ENCODE data around the gene FMN1. TPM values are rescaled to one million over a fixed set of nuclear protein-coding genes. Genes with fewer than 3 reads are reported as not detected.

Gene FMN1
- total RNA-seq, 1 experiment from 2014 or later = 25.8 TPM

GRCh38 chr15:33026614-33027013, 167.9 kb downstream of the FMN1 start:
- H3K27me3 ChIP-seq (ENCODE audit: insufficient read depth, low read depth) = no peaks in the 10 kb centered on the region
- H3F3A ChIP-seq (ENCODE audit: insufficient read depth, low read depth) = peaks cover 11% of the 10 kb centered on the region
- H3K4me3 ChIP-seq = no peak overlapping the region
- BruUV-seq (replicated peaks) = no TSS peak
- H3K36me3 ChIP-seq (ENCODE audit: low read depth) = no peaks in the 10 kb centered on the region
- no peak overlapping the region for H2AFZ ChIP-seq
- TF ChIP-seq EZH2 (IDR thresholded peaks at IDR 0.05; ENCODE audit: low read depth) (no peak), CTCF (conservative IDR thresholded peaks at IDR 0.05) (no peak)
- no peak overlapping the region for H3K4me2 ChIP-seq
- CTCF ChIA-PET = interaction anchor here (0.6 kb wide), 1 partner anchor 52 kb away, joined by 3 read pairs; no protein-coding TSS in a partner anchor
- H3K27ac ChIP-seq = no peak overlapping the region
- H3K4me1 ChIP-seq (replicated peaks; ENCODE audit: insufficient read depth) = peaks cover 13% of the 10 kb centered on the region
- H3K79me2 ChIP-seq (ENCODE audit: low read depth) = 0 out of 2 replicates have a peak, but pooled peaks cover 4% of the 10 kb centered on the region
- POLR2A ChIA-PET (ENCODE audit: unreplicated experiment) = no interaction called here
- H3K9me2 ChIP-seq (ENCODE audit: insufficient read depth) = no peaks in the 10 kb centered on the region
- no peak for DNase-seq
- no peaks in the 10 kb centered on the region for H3K9me3 ChIP-seq (ENCODE audit: insufficient read depth, low read depth)
- H4K20me1 ChIP-seq (ENCODE audit: insufficient read depth) = no peaks in the 10 kb centered on the region; the same call in 1 of the 2 replicates
- intact Hi-C loops (cut with micrococcal nuclease; ENCODE audit: unreplicated experiment) = no loop called here

- TF ChIP-seq CTCF (conservative IDR thresholded peaks at IDR 0.05) (no peak), EZH2 (IDR thresholded peaks at IDR 0.05; ENCODE audit: low read depth) (no peak)
- no TSS peak for BruUV-seq (replicated peaks)
- peak; percentile 54 to 56 for DNase-seq
- no peak overlapping the region for H2AFZ ChIP-seq
- H3K27ac ChIP-seq = peak overlapping the region; percentile 43
- peaks cover 11% of the 10 kb centered on the region for H3F3A ChIP-seq (ENCODE audit: insufficient read depth, low read depth)
- H3K4me1 ChIP-seq (replicated peaks; ENCODE audit: insufficient read depth) = peaks cover 13% of the 10 kb centered on the region
- CTCF ChIA-PET = interaction anchor here (0.7 to 1.4 kb wide), 5 partner anchors 9 to 110 kb away, joined by 3 to 19 read pairs (median 5); no protein-coding TSS in a partner anchor
- H3K4me2 ChIP-seq = peak overlapping the region; percentile 34
- 0 out of 2 replicates have a peak, but pooled peaks cover 4% of the 10 kb centered on the region for H3K79me2 ChIP-seq (ENCODE audit: low read depth)
- no peaks in the 10 kb centered on the region for H3K9me2 ChIP-seq (ENCODE audit: insufficient read depth)
- H3K4me3 ChIP-seq = no peak overlapping the region
- H3K9me3 ChIP-seq (ENCODE audit: insufficient read depth, low read depth) = no peaks in the 10 kb centered on the region
- POLR2A ChIA-PET (ENCODE audit: unreplicated experiment) = interaction anchor here (0.6 kb wide), 1 partner anchor 64 kb away, joined by 3 read pairs; no protein-coding TSS in a partner anchor
- no peaks in the 10 kb centered on the region; the same call in 1 of the 2 replicates for H4K20me1 ChIP-seq (ENCODE audit: insufficient read depth)
- intact Hi-C loops (cut with micrococcal nuclease; ENCODE audit: unreplicated experiment) = loop anchor here (1.0 kb wide), 3 partner anchors 46 to 110 kb away; no protein-coding TSS in a partner anchor
- H3K36me3 ChIP-seq (ENCODE audit: low read depth) = no peaks in the 10 kb centered on the region
- H3K27me3 ChIP-seq (ENCODE audit: insufficient read depth, low read depth) = no peaks in the 10 kb centered on the region
These were observed 171.9 kb downstream of the FMN1 start for GRCh38 chr15:33022629-33023028.

- no peaks in the 10 kb centered on the region for H3K36me3 ChIP-seq (ENCODE audit: low read depth)
- H3F3A ChIP-seq (ENCODE audit: insufficient read depth, low read depth) = peaks cover 11% of the 10 kb centered on the region
- POLR2A ChIA-PET (ENCODE audit: unreplicated experiment) = interaction anchor here (0.6 kb wide), 1 partner anchor 65 kb away, joined by 3 read pairs; no protein-coding TSS in a partner anchor
- no peaks in the 10 kb centered on the region; the same call in 1 of the 2 replicates for H4K20me1 ChIP-seq (ENCODE audit: insufficient read depth)
- TF ChIP-seq CTCF (conservative IDR thresholded peaks at IDR 0.05) = peak; percentile 66
- no peak for TF ChIP-seq EZH2 (IDR thresholded peaks at IDR 0.05; ENCODE audit: low read depth)
- no peaks in the 10 kb centered on the region for H3K27me3 ChIP-seq (ENCODE audit: insufficient read depth, low read depth)
- peak overlapping the region; percentile 43 for H3K27ac ChIP-seq
- CTCF ChIA-PET = interaction anchor here (1.0 to 1.4 kb wide), 4 partner anchors 8 to 110 kb away, joined by 3 to 19 read pairs (median 5); no protein-coding TSS in a partner anchor
- DNase-seq = no peak
- no peaks in the 10 kb centered on the region for H3K9me2 ChIP-seq (ENCODE audit: insufficient read depth)
- intact Hi-C loops (cut with micrococcal nuclease; ENCODE audit: unreplicated experiment) = loop anchor here (1.0 kb wide), 3 partner anchors 46 to 110 kb away; no protein-coding TSS in a partner anchor
- H3K4me1 ChIP-seq (replicated peaks; ENCODE audit: insufficient read depth) = peaks cover 13% of the 10 kb centered on the region
- no peak overlapping the region for H3K4me3 ChIP-seq
- H3K9me3 ChIP-seq (ENCODE audit: insufficient read depth, low read depth) = no peaks in the 10 kb centered on the region
- no peak overlapping the region for H2AFZ ChIP-seq
- no TSS peak for BruUV-seq (replicated peaks)
- peak overlapping the region; percentile 34 for H3K4me2 ChIP-seq
- H3K79me2 ChIP-seq (ENCODE audit: low read depth) = 0 out of 2 replicates have a peak, but pooled peaks cover 4% of the 10 kb centered on the region
These were observed 172.6 kb downstream of the FMN1 start for GRCh38 chr15:33021806-33022389.
